ENCODE measurements around the gene C10orf53.

Gene C10orf53

DNA sequence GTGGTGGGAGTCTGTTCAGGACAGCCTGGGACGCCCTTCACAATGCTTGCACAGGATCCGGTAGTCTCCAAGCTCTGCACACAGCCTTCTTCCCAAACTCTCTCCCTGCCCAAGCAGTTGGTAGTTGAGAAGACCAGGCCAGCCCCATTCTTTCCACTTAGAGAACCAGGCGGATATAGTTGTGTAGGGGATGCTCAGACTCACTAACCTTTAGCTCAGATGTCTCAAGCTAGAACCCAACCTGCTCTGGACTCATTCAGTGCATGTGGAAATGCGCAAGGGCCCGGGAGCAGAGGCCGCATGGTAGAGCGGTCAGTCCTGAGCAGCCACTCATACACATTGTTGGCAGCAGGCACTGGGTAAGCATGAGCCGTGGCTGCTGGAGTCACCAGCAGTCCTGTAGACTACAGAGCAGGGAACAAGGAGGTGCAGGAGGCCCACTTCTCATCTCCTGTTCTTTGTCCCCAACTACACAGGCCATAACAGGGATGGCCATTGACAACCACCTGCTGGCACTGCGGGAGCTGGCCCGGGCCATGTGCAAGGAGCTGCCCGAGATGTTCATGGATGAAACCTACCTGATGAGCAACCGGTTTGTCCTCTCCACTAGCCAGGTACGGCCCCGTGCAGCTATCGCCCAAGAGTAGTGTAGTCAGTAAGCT lies 17.2 kb upstream of the C10orf53 start:
- Histone ChIP-seq H3K4me3 (ENCODE audit: low read length, poor library complexity, severe bottlenecking) (no peak overlapping the region), H3K79me2 (ENCODE audit: insufficient read depth, low read length) (no peaks in the 10 kb centered on the region), H3K9me3 (ENCODE audit: insufficient read depth, low read depth, low read length) (0 out of 2 replicates have a peak, but pooled peaks cover 3% of the 10 kb centered on the region), H3K36me3 (ENCODE audit: insufficient read depth, low read length) (no peaks in the 10 kb centered on the region), H3K9ac (ENCODE audit: low read depth, low read length, poor library complexity, severe bottlenecking) (no peak overlapping the region), H2AFZ (ENCODE audit: low read length) (no peak overlapping the region), H3F3A (ENCODE audit: low read depth) (no peaks in the 10 kb centered on the region), H3K4me1 (ENCODE audit: insufficient read depth, low read length, poor library complexity, severe bottlenecking) (no peaks in the 10 kb centered on the region), H4K20me1 (ENCODE audit: insufficient read depth, low read length, poor library complexity, severe bottlenecking) (no peaks in the 10 kb centered on the region), H3K9me2 (replicated peaks; ENCODE audit: low read depth, low read length) (no peaks in the 10 kb centered on the region), H3K27me3 (ENCODE audit: insufficient read depth, low read length, poor library complexity, severe bottlenecking) (no peaks in the 10 kb centered on the region), H3K4me2 (ENCODE audit: low read depth, low read length, poor library complexity, severe bottlenecking) (no peak overlapping the region)
- no peak for TF ChIP-seq EZH2phosphoT487 (IDR thresholded peaks at IDR 0.05; ENCODE audit: borderline replicate concordance)
- TF ChIP-seq, protein P1, sequence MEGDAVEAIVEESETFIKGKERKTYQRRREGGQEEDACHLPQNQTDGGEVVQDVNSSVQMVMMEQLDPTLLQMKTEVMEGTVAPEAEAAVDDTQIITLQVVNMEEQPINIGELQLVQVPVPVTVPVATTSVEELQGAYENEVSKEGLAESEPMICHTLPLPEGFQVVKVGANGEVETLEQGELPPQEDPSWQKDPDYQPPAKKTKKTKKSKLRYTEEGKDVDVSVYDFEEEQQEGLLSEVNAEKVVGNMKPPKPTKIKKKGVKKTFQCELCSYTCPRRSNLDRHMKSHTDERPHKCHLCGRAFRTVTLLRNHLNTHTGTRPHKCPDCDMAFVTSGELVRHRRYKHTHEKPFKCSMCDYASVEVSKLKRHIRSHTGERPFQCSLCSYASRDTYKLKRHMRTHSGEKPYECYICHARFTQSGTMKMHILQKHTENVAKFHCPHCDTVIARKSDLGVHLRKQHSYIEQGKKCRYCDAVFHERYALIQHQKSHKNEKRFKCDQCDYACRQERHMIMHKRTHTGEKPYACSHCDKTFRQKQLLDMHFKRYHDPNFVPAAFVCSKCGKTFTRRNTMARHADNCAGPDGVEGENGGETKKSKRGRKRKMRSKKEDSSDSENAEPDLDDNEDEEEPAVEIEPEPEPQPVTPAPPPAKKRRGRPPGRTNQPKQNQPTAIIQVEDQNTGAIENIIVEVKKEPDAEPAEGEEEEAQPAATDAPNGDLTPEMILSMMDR (conservative IDR thresholded peaks at IDR 0.05; ENCODE audit: low read length) = no peak

DNA sequence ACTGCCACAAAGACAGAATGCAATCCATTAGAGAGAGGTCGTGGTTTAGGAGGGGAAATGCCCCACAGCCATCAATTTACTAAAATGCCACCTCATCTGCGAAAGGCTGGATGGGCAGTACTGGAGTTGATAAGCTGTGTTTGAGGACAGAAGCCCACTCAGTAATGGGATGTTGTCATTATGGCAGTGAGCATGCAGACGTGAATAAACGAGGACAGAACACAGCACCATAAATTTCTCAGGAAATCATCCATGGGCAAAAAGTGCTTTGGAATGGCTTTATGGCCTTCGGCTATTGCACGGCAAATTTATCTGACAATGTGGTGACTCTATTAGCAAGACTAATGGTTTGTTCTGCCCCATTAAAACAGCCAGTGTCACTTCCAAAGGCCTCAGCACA lies 15.9 kb upstream of the C10orf53 start:
- no peak overlapping the region for H2AFZ ChIP-seq (ENCODE audit: low read length)
- H3K36me3 ChIP-seq (ENCODE audit: insufficient read depth, low read length) = no peaks in the 10 kb centered on the region
- no peaks in the 10 kb centered on the region for H4K20me1 ChIP-seq (ENCODE audit: insufficient read depth, low read length, poor library complexity, severe bottlenecking)
- H3K9ac ChIP-seq (ENCODE audit: low read depth, low read length, poor library complexity, severe bottlenecking) = no peak overlapping the region
- no peak overlapping the region for H3K4me2 ChIP-seq (ENCODE audit: low read depth, low read length, poor library complexity, severe bottlenecking)
- no peaks in the 10 kb centered on the region for H3K79me2 ChIP-seq (ENCODE audit: insufficient read depth, low read length)
- no peaks in the 10 kb centered on the region for H3F3A ChIP-seq (ENCODE audit: low read depth)
- H3K4me3 ChIP-seq (ENCODE audit: low read length, poor library complexity, severe bottlenecking) = no peak overlapping the region
- H3K27me3 ChIP-seq (ENCODE audit: insufficient read depth, low read length, poor library complexity, severe bottlenecking) = no peaks in the 10 kb centered on the region
- H3K9me3 ChIP-seq (ENCODE audit: insufficient read depth, low read depth, low read length) = 0 out of 2 replicates have a peak, but pooled peaks cover 3% of the 10 kb centered on the region
- no peaks in the 10 kb centered on the region for H3K4me1 ChIP-seq (ENCODE audit: insufficient read depth, low read length, poor library complexity, severe bottlenecking)
- no peaks in the 10 kb centered on the region for H3K9me2 ChIP-seq (replicated peaks; ENCODE audit: low read depth, low read length)
- TF ChIP-seq EZH2phosphoT487 (IDR thresholded peaks at IDR 0.05; ENCODE audit: borderline replicate concordance) = no peak
- TF ChIP-seq, protein P1 (conservative IDR thresholded peaks at IDR 0.05; ENCODE audit: low read length) = no peak

DNA sequence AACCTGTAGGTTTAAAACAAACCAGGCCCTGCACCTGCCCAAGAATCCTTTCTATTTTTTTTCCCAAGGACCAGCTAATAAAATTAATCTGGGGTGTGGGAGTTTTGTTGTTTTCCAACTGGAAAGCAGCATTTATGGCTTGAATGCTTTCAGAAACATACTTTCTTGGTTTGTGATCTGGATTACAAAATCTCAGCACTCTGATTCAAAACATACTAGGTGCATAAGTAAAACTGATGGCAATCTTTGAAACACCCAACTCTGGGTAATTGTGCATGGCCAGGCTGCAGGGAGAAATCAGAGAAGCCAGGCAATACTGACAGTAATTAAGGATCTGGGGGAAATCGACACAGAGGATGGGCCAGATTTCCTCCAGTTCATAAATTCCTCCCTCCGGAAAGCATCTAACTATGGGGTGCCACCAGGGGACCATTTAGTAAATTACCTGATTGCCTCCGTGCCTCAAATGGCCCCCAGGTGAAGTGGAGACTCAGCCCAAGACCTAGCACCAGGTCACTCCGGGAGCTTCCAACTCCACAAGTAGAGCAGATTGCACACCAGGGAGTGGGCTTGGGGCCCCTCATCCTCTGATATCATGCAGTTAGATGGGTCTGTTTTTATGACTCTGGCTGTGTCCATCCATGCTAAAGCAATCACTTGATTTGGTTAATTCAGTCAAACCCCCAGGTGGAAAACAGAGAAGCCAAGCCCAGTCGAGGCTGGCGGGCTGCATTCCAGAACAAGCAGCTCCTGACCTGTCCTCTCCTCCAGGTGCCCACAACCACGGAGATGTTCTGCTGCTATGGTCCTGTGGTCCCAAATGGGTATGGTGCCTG lies 15.2 kb upstream of the C10orf53 start:
- Histone ChIP-seq H3K4me3 (ENCODE audit: low read length, poor library complexity, severe bottlenecking) (no peak overlapping the region), H3K4me2 (ENCODE audit: low read depth, low read length, poor library complexity, severe bottlenecking) (no peak overlapping the region), H3K27me3 (ENCODE audit: insufficient read depth, low read length, poor library complexity, severe bottlenecking) (no peaks in the 10 kb centered on the region)

More for the DNA sequence above, 15.2 kb upstream of the C10orf53 start:
- H3K4me1 ChIP-seq (ENCODE audit: insufficient read depth, low read length, poor library complexity, severe bottlenecking) = no peaks in the 10 kb centered on the region
- H3K9ac ChIP-seq (ENCODE audit: low read depth, low read length, poor library complexity, severe bottlenecking) = no peak overlapping the region
- no peaks in the 10 kb centered on the region for H4K20me1 ChIP-seq (ENCODE audit: insufficient read depth, low read length, poor library complexity, severe bottlenecking)
- H3K36me3 ChIP-seq (ENCODE audit: insufficient read depth, low read length) = no peaks in the 10 kb centered on the region
- no peak overlapping the region for H2AFZ ChIP-seq (ENCODE audit: low read length)
- H3F3A ChIP-seq (ENCODE audit: low read depth) = no peaks in the 10 kb centered on the region
- H3K79me2 ChIP-seq (ENCODE audit: insufficient read depth, low read length) = no peaks in the 10 kb centered on the region
- no peak for TF ChIP-seq EZH2phosphoT487 (IDR thresholded peaks at IDR 0.05; ENCODE audit: borderline replicate concordance)
- TF ChIP-seq, protein P1 (conservative IDR thresholded peaks at IDR 0.05; ENCODE audit: low read length) = no peak
- no peaks in the 10 kb centered on the region for H3K9me2 ChIP-seq (replicated peaks; ENCODE audit: low read depth, low read length)
- no peaks in the 10 kb centered on the region for H3K9me3 ChIP-seq (ENCODE audit: insufficient read depth, low read depth, low read length)
